T-cell (primary cell): ENCODE data around the gene BCL2. TPM values are rescaled to one million over a fixed set of nuclear protein-coding genes. Genes with fewer than 3 reads are reported as not detected.

ENCODE experiments used
- ATAC-seq, 4 experiments: fragments of 200-7000 bp in 3 of 4; fragments of 150-1000 bp in 1 of 4; cut with Tn5 transposase; replicated peaks in 1 of 4; 1 replicate in 3 of 4; 2 replicates in 1 of 4; pipeline ENCODE4 v1.10.0; 2021; ENCODE audit warnings: moderate library complexity in 3 of 4, mild to moderate bottlenecking in 2 of 4, moderate number of reproducible peaks in 1 of 4
- CTCF ChIA-PET, 2 donors: fragments of 300-600 bp; sonication (Branson Sonifier 250); formaldehyde crosslinking; loops; one replicate each; lab custom pipeline; 2022; ENCODE audit warnings: antibody characterized with exemption in 2 of 2; lab: Charles Lee
- POLR2A ChIA-PET, 2 donors: fragments of 300-600 bp; sonication (Branson Sonifier 250); formaldehyde crosslinking; loops; one replicate each; lab custom pipeline; 2022; ENCODE audit warnings: antibody characterized with exemption in 2 of 2; lab: Charles Lee
- DNase-seq, 35 experiments: peaks; one replicate each; pipeline versions ENCODE4 v3.0.0 to v3.0.0-alpha.2; 2013 to 2023
- H3K27ac ChIP-seq: one replicate; pipeline ENCODE4 v1.5.1; 2013; ENCODE audit warnings: low read length
- H3K27me3 ChIP-seq, 2 experiments: replicated peaks in 1 of 2; 1 replicate in 1 of 2; 2 replicates in 1 of 2; pipeline versions ENCODE4 v1.6.1 to v1.7.0; 2013; ENCODE audit warnings: low read length in 1 of 2, mixed read lengths in 1 of 2; ENCODE audit not compliant: control insufficient read depth in 2 of 2, insufficient read depth in 2 of 2; ENCODE audit errors: extremely low read depth in 1 of 2
- H3K36me3 ChIP-seq, 2 donors: 1 replicate in 1 of 2; 2 replicates in 1 of 2; pipeline versions ENCODE4 v1.6.1 to v1.7.0; 2013; ENCODE audit warnings: low read length in 1 of 2; ENCODE audit not compliant: control insufficient read depth in 2 of 2, insufficient read depth in 1 of 2; ENCODE audit errors: extremely low read depth in 1 of 2
- H3K4me1 ChIP-seq, 2 experiments: 1 replicate in 1 of 2; 2 replicates in 1 of 2; pipeline versions ENCODE4 v1.6.1 to v1.7.0; 2013; ENCODE audit warnings: low read length in 2 of 2, mixed read lengths in 1 of 2; ENCODE audit not compliant: insufficient read depth in 2 of 2, control insufficient read depth in 1 of 2; ENCODE audit errors: extremely low read depth in 1 of 2
- H3K4me3 ChIP-seq, 2 donors: 1 replicate in 1 of 2; 2 replicates in 1 of 2; pipeline versions ENCODE4 v1.5.1 to v1.7.0; 2013; ENCODE audit warnings: mild to moderate bottlenecking in 2 of 2, low read length in 1 of 2, moderate library complexity in 1 of 2; ENCODE audit not compliant: control insufficient read depth in 1 of 2; ENCODE audit errors: extremely low read depth in 1 of 2
- H3K9me3 ChIP-seq: 2 replicates; pipeline ENCODE4 v1.7.0; 2013
- H3K27ac Mint-ChIP-seq, 2 donors: one replicate each; pipeline ENCODE4 v1.8.0; 2020 to 2021; ENCODE audit warnings: mild to moderate bottlenecking in 2 of 2, mixed read lengths in 2 of 2
- H3K27me3 Mint-ChIP-seq, 2 donors: one replicate each; pipeline ENCODE4 v1.8.0; 2021 to 2022; ENCODE audit warnings: mixed read lengths in 2 of 2
- H3K36me3 Mint-ChIP-seq: one replicate; pipeline ENCODE4 v1.8.0; 2021; ENCODE audit warnings: mixed read lengths
- H3K4me1 Mint-ChIP-seq, 3 donors: one replicate each; pipeline ENCODE4 v1.8.0; 2020 to 2022; ENCODE audit warnings: mixed read lengths in 3 of 3, mild to moderate bottlenecking in 1 of 3
- H3K4me3 Mint-ChIP-seq, 3 donors: one replicate each; pipeline ENCODE4 v1.8.0; 2020 to 2022; ENCODE audit warnings: mild to moderate bottlenecking in 3 of 3, mixed read lengths in 3 of 3, moderate library complexity in 3 of 3
- H3K9me3 Mint-ChIP-seq, 3 donors: one replicate each; pipeline ENCODE4 v1.8.0; 2020 to 2022; ENCODE audit warnings: mixed read lengths in 3 of 3
- WGBS: methylation state at CpG from one replicate; pipeline ENCODE4 v1.1.5; 2013; ENCODE audit warnings: missing lambda C conversion rate; ENCODE audit not compliant: insufficient coverage; 5-methylcytosine and 5-hydroxymethylcytosine counted together
- total RNA-seq, 35 experiments: library from RNA in 6 of 35; stranded (reverse) in 6 of 35; fragments of 120-200 nt in 1 of 35; gene quantifications; one replicate each; pipeline versions ENCODE4 v1.2.1 to v1.2.4 and lab custom pipeline; 2013 to 2026

The BCL2 gene
- total RNA-seq, 5 donors from 2014 or later (not counting 1 experiment from before 2014, with no cell fraction given), result 113 to 201 (median 123) TPM

- no peaks in the 10 kb centered on the region for H3K9me3 Mint-ChIP-seq
- H3K27ac Mint-ChIP-seq, result no peak overlapping the region
- ChIA-PET POLR2A (interaction anchor here in 1 of 2 donors (0.5 kb wide), 1 partner anchor 211 kb away, joined by 4 read pairs; no protein-coding TSS in a partner anchor), CTCF (interaction anchor here in 1 of 2 donors (1.2 kb wide), 1 partner anchor 223 kb away, joined by 3 read pairs; no protein-coding TSS in a partner anchor)
- no peaks in the 10 kb centered on the region for H3K36me3 Mint-ChIP-seq
- Histone ChIP-seq H3K36me3 (no peaks in the 10 kb centered on the region), H3K9me3 (no peaks in the 10 kb centered on the region), H3K27me3 (peaks cover 0 to 6% of the 10 kb centered on the region in 2 experiments), H3K27ac (no peak overlapping the region), H3K4me3 (no peak overlapping the region), H3K4me1 (peaks cover 27 to 43% of the 10 kb centered on the region in 2 experiments)
- peaks cover 46 to 64% (median 56%) of the 10 kb centered on the region in 3 donors for H3K4me1 Mint-ChIP-seq
- DNase-seq, result no peak
- no peaks in the 10 kb centered on the region for H3K27me3 Mint-ChIP-seq
- peak overlapping the region in 1 of 3 donors; percentile 73 for H3K4me3 Mint-ChIP-seq
- WGBS, result 98% methylated on average over 8 of the region's 10 CpGs
- no peak for ATAC-seq
Observed at GRCh38 chr18:63099848-63100629, 219.5 kb downstream of the BCL2 start.

GRCh38 chr18:63099091-63099840 lies 220.3 kb downstream of the BCL2 start:
- H3K27ac ChIP-seq, result no peak overlapping the region
- peak overlapping the region in 1 of 3 donors; percentile 73 for H3K4me3 Mint-ChIP-seq
- H3K4me3 ChIP-seq, result peak overlapping the region in 1 of 2 donors; percentile 11
- H3K4me1 Mint-ChIP-seq, result peaks cover 46 to 67% (median 56%) of the 10 kb centered on the region in 3 donors
- no peak for ATAC-seq
- H3K9me3 ChIP-seq, result no peaks in the 10 kb centered on the region
- no peaks in the 10 kb centered on the region for H3K36me3 ChIP-seq
- no peaks in the 10 kb centered on the region for H3K27me3 Mint-ChIP-seq
- H3K4me1 ChIP-seq, result peaks cover 27 to 43% of the 10 kb centered on the region in 2 experiments
- ChIA-PET POLR2A (no interaction called here), CTCF (interaction anchor here in 1 of 2 donors (1.2 kb wide), 1 partner anchor 223 kb away, joined by 3 read pairs; no protein-coding TSS in a partner anchor)
- DNase-seq, result no peak
- H3K9me3 Mint-ChIP-seq, result no peaks in the 10 kb centered on the region
- no peaks in the 10 kb centered on the region for H3K36me3 Mint-ChIP-seq
- 76% methylated on average over 11 of the region's 14 CpGs for WGBS
- peaks cover 0 to 6% of the 10 kb centered on the region in 2 experiments for H3K27me3 ChIP-seq
- peak overlapping the region; percentile 12 to 91 for H3K27ac Mint-ChIP-seq

- ATAC-seq (peak; percentile 62 to 88 (median 77)), DNase-seq (peak in 33 of 35 experiments; percentile 16 to 62 (median 45))
- H3K27ac Mint-ChIP-seq, result peak overlapping the region; percentile 80 to 91
- Histone ChIP-seq H3K4me1 (peaks cover 27 to 43% of the 10 kb centered on the region in 2 experiments), H3K36me3 (no peaks in the 10 kb centered on the region), H3K27me3 (peaks cover 0 to 6% of the 10 kb centered on the region in 2 experiments), H3K27ac (peak overlapping the region; percentile 3), H3K4me3 (peak overlapping the region in 1 of 2 donors; percentile 11), H3K9me3 (no peaks in the 10 kb centered on the region)
- H3K4me3 Mint-ChIP-seq, result peak overlapping the region; percentile 39 to 73 (median 41)
- ChIA-PET POLR2A (no interaction called here), CTCF (interaction anchor here in 1 of 2 donors (1.2 kb wide), 1 partner anchor 224 kb away, joined by 3 read pairs; no protein-coding TSS in a partner anchor)
- no peaks in the 10 kb centered on the region for H3K36me3 Mint-ChIP-seq
- peaks cover 46 to 72% (median 58%) of the 10 kb centered on the region in 3 donors for H3K4me1 Mint-ChIP-seq
- no peaks in the 10 kb centered on the region for H3K27me3 Mint-ChIP-seq
- WGBS, result 8% methylated on average over 4 of the region's 16 CpGs
- no peaks in the 10 kb centered on the region for H3K9me3 Mint-ChIP-seq
Observed at GRCh38 chr18:63098018-63098981, 221.3 kb downstream of the BCL2 start.

- Mint-ChIP-seq H3K27me3 (no peaks in the 10 kb centered on the region), H3K4me1 (peaks cover 46 to 61% (median 53%) of the 10 kb centered on the region in 3 donors), H3K9me3 (no peaks in the 10 kb centered on the region), H3K36me3 (no peaks in the 10 kb centered on the region), H3K27ac (peak overlapping the region; percentile 38 to 91), H3K4me3 (peak overlapping the region in 1 of 3 donors; percentile 73)
- DNase-seq (no peak), ATAC-seq (no peak)
- Histone ChIP-seq H3K4me3 (no peak overlapping the region), H3K4me1 (peaks cover 27 to 43% of the 10 kb centered on the region in 2 experiments), H3K9me3 (no peaks in the 10 kb centered on the region), H3K27ac (no peak overlapping the region), H3K27me3 (peaks cover 0 to 6% of the 10 kb centered on the region in 2 experiments), H3K36me3 (no peaks in the 10 kb centered on the region)
- 77% methylated on average over 8 of the region's 10 CpGs for WGBS
- POLR2A ChIA-PET, result no interaction called here
- CTCF ChIA-PET, result interaction anchor here in 1 of 2 donors (0.8 to 1.0 kb wide), 2 partner anchors 11 to 227 kb away, joined by 3 read pairs; no protein-coding TSS in a partner anchor
Observed at GRCh38 chr18:63097178-63097577, 222.4 kb downstream of the BCL2 start.

GRCh38 chr18:63096327-63096874 lies 223.2 kb downstream of the BCL2 start:
- H3K4me3 Mint-ChIP-seq, result no peak overlapping the region
- CTCF ChIA-PET, result interaction anchor here in 1 of 2 donors (0.6 to 1.0 kb wide), 3 partner anchors 10 to 247 kb away, joined by 3 read pairs; no protein-coding TSS in a partner anchor
- peaks cover 0 to 9% of the 10 kb centered on the region in 2 experiments for H3K27me3 ChIP-seq
- DNase-seq (no peak), ATAC-seq (no peak)
- H3K27ac Mint-ChIP-seq, result peak overlapping the region in 1 of 2 donors; percentile 40
- POLR2A ChIA-PET, result no interaction called here
- no peaks in the 10 kb centered on the region for H3K27me3 Mint-ChIP-seq
- H3K36me3 ChIP-seq, result no peaks in the 10 kb centered on the region
- no peaks in the 10 kb centered on the region for H3K9me3 ChIP-seq
- WGBS, result no CpG with 5 or more reads among the region's 2 CpGs
- peaks cover 25 to 35% of the 10 kb centered on the region in 2 experiments for H3K4me1 ChIP-seq
- H3K36me3 Mint-ChIP-seq, result no peaks in the 10 kb centered on the region
- H3K9me3 Mint-ChIP-seq, result no peaks in the 10 kb centered on the region
- H3K27ac ChIP-seq, result no peak overlapping the region
- peaks cover 44 to 56% (median 48%) of the 10 kb centered on the region in 3 donors for H3K4me1 Mint-ChIP-seq
- H3K4me3 ChIP-seq, result no peak overlapping the region
